GM12891 (cell line): Measurements from ENCODE around the gene ZFHX3.

Experiments
- POLR2A ChIP-seq: IDR thresholded peaks from 2 replicates; pipeline ENCODE4 v1.6.1; 2011; ENCODE audit warnings: low read depth, low read length, control low read depth
- POLR2AphosphoS5 ChIP-seq: IDR thresholded peaks from 2 replicates; pipeline ENCODE4 v1.6.1; 2011; ENCODE audit warnings: low read depth, low read length, control low read depth
- TAF1 ChIP-seq: IDR thresholded peaks from 2 replicates; pipeline ENCODE4 v1.6.1; 2011; ENCODE audit warnings: low read depth, low read length, control low read depth

- no peak for TF ChIP-seq POLR2A
- no peak for TF ChIP-seq POLR2AphosphoS5
- TF ChIP-seq TAF1, result no peak
Observed at GRCh38 chr16:72856797-72857196, 191.1 kb downstream of the ZFHX3 start.
